HG03520 (cell line): ENCODE results near the gene IPO5.
A peak's percentile ranks its signal among the peaks of the same experiment; 100 is the strongest.
"Not testable (repeated sequence)": the region's sequence is repeated elsewhere in the genome, so short reads cannot be mapped to it uniquely, and the experiment has no call there.

Experiments used
- ATAC-seq: cut with Tn5 transposase; IDR thresholded peaks from one replicate; pipeline ENCODE4 v1.9.1; 2021; ENCODE audit warnings: mild to moderate bottlenecking, moderate library complexity; ENCODE audit not compliant: unreplicated experiment

The IPO5 gene

GRCh38 chr13:97948041-97948440 lies 5.4 kb upstream of the IPO5 start:
- no peak for ATAC-seq

- not testable (repeated sequence) for ATAC-seq
Measured at GRCh38 chr13:97949316-97949715, 4.2 kb upstream of the IPO5 start.

- no peak for ATAC-seq
Measured at GRCh38 chr13:97951376-97951775, 2.1 kb upstream of the IPO5 start.

- peak; percentile 64 for ATAC-seq
Measured at GRCh38 chr13:97952831-97953230, 644 bp upstream of the IPO5 start.

GRCh38 chr13:97961340-97961739 lies 7.9 kb downstream of the IPO5 start:
- ATAC-seq, result no peak

DNA sequence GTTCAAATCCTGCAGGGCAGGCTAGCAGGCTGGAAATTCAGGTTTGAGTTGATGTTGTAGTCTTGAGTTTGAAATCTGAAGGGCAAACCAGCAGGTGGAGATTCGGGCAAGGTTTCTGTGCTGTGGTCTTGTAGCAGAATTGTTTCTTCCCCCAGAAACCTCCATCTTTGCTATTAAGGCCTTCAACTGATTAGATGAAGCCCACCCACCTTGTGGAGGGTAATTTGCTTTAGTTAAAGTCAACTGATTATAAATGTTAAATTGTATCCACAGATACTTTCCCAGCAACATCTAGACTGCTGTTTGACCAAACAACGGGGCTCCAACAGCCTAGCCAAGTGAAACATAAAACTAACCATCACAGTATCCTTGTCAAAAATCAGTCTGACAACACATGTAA lies 9.4 kb downstream of the IPO5 start:
- no peak for ATAC-seq

- no peak for ATAC-seq
Measured at GRCh38 chr13:97967226-97967625, 13.8 kb downstream of the IPO5 start.

GRCh38 chr13:97967948-97968347 lies 14.5 kb downstream of the IPO5 start:
- no peak for ATAC-seq

GRCh38 chr13:97971519-97971918 lies 18.0 kb downstream of the IPO5 start:
- no peak for ATAC-seq

DNA sequence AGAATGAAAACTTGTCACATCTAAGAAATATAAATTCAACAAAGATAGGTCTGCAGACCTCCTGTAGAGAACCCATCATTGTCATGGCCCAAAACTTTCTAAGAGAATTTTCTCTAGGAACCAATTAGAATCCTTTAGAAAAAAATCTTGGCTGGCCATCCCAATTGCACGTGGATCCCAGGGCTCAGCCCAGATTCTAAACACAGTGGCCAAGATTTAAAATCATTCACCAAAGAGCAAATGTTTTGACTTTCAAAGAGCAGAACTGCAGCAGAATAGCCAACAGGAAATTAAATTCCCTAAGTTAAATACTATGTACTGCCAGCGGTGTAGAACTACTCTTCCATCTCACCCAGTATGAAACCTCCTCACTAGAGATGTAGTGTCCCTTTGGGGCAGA lies 21.3 kb downstream of the IPO5 start:
- ATAC-seq, result no peak

GRCh38 chr13:97975280-97975847 lies 21.9 kb downstream of the IPO5 start:
- peak; percentile 0 for ATAC-seq

DNA sequence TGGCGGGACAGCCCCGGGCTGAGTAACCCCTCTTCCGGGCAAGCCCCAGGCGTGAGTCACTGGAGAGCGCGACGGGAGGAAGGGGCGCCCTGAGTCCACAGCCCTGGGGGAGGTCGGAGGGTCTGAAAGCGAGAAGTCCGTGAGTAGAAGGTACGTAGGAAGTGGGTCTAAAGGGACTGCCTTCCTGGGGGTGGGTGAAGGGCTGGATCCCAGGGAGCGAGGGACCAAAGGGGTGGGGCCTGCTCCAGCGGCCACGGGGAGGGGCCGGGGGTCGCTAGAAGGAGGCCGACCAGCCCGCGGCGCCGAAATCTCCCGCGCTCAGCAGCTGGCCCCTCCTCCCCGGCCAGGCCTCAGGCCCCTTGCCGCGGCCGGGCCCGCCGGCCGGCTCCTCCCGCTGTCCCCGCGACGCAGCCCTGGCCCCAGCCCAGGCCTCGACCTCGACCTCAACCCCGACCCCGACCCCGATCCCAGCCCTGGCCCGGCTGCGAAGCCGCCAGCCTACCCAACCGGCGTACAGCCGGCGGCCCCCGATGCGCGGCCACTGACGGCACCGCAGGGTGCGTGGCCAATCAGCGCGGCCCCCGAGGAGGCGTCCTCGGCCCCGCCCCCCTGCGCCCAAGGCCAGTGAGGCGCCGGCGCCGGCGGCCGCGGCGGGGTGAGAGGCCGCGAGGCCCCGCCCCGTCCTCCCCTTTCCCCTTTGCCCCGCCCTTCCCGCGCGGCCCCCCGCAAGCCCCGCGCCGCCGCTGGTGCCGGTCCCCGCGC lies 22.6 kb downstream of the IPO5 start:
- ATAC-seq, result peak; percentile 84

- ATAC-seq, result peak; percentile 29
Measured at GRCh38 chr13:97976610-97977521, 23.4 kb downstream of the IPO5 start.

DNA sequence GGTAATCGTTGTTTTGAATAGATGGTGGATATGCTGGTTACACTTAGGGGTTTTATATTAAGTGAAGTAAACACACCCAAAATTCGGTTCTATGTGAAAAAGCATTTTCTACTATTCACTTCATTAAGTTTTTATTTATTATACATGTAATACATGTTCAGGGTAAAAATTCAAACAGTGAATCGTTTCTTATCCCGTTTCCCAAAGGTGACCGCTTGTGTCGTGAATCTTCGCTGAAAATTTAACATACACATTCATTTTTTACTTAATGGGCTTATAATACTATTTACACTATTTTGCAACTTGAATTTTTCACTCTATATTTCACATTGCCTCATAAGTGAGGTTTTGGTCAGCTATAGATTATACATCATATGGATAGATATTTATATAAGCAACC lies 24.5 kb downstream of the IPO5 start:
- ATAC-seq, result no peak

GRCh38 chr13:97978651-97979050 lies 25.2 kb downstream of the IPO5 start:
- no peak for ATAC-seq

DNA sequence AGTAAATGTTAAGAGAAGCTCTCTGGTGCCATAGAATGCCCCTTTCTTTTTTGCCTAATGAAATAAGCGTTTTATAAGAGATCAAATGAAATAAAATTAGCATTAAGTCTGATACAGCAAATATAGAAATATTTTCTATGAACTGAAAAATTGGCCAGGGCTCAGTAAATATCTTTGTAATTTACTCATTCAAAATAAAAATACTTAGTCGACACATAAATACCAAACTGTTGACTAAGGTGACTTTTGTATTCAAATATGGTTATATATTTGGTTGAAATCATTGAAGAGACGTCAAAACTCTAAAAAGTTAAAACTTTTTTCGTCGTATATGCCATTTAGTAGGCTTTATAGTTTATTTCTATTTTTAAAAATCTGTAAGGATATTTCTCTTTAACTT lies 25.6 kb downstream of the IPO5 start:
- ATAC-seq, result no peak

DNA sequence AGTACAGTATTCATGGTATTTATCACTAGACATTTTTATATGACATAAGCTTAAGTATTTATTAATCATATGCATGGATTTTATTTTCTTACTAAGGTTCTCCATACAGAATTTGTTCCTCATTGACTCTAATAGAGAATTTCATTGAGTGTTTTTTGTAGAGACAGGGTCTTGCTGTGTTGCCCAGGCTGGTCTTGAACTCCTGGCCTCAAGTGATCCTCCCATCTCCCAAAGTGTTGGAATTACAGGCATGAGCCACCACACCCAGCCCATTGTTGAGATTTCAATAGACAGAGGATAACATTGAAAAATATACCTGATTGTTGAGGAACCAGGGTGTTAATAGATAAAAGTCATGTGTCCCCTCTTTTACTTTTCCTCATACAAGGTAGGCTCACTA lies 26.1 kb downstream of the IPO5 start:
- no peak for ATAC-seq

- ATAC-seq, result no peak
Measured at GRCh38 chr13:97982286-97982685, 28.8 kb downstream of the IPO5 start.

DNA sequence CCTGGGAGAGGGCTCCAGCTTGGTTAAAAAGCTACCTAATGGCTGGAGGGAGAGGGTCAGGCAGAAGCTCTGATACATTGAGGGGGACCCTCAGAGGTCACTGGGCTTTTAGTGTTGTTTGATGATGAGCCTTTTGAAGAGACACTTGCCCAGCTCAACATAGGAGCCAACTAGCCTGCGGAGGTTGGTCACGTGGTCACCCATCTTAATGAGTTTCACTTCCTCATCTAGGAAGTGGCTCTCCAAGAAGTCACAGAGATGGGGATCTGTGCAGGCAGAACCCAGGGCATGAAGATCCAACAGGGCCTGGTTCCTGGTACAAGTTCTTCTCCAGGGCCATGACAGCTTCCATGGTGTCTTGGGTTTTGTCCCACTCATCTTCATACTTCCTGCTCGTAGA lies 33.4 kb downstream of the IPO5 start:
- ATAC-seq, result peak; percentile 77

- no peak for ATAC-seq
Measured at GRCh38 chr13:97999653-98000052, 46.2 kb downstream of the IPO5 start.

DNA sequence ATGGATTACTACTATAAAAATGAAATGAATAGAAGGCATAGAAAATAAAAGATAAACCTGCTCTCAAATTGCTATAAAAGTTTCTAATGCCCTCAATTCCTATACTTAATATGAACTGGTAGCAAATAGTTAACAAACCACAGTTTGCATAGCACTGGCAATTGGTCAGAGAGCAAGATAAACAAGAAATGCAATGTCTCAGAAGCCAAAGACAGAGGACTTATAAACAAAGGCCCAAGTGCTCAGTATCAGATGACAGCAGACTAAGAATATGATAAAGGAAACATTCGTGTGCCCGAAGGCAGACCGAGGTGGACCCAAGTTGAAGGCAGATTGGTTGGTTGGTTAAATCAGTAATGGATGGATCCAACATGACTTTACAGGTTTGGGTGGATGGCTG lies 50.6 kb downstream of the IPO5 start:
- no peak for ATAC-seq

DNA sequence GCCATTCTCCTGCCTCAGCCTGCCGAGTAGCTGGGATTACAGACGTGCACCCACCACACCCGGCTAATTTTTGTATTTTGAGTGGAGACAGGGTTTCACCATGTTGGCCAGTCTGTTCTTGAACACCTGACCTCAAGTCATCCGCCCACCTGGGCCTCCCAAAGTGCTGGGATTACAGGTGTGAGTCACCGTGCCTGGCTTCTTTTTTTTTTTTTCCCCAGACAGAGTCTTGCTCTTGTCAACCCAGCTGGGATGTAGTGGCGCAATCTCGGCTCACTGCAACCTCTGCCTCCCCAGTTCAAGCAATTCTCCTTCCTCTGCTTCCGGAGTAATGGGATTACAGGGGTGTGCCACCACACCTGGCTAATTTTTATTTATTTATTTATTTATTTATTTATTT lies 51.5 kb downstream of the IPO5 start:
- not testable (repeated sequence) for ATAC-seq
